Activated effector memory CD4-positive, alpha-beta T cell treated with Interleukin-2 at 50 U/mL for 16 hours (primary cell): ENCODE data around the gene C10orf90.

ENCODE experiments used
- DNase-seq: peaks from one replicate; pipeline ENCODE4 v3.0.0-alpha.2; 2020

Gene C10orf90

GRCh38 chr10:126632705-126633104 is 37.8 kb downstream of the C10orf90 start:
- no peak for DNase-seq

DNA sequence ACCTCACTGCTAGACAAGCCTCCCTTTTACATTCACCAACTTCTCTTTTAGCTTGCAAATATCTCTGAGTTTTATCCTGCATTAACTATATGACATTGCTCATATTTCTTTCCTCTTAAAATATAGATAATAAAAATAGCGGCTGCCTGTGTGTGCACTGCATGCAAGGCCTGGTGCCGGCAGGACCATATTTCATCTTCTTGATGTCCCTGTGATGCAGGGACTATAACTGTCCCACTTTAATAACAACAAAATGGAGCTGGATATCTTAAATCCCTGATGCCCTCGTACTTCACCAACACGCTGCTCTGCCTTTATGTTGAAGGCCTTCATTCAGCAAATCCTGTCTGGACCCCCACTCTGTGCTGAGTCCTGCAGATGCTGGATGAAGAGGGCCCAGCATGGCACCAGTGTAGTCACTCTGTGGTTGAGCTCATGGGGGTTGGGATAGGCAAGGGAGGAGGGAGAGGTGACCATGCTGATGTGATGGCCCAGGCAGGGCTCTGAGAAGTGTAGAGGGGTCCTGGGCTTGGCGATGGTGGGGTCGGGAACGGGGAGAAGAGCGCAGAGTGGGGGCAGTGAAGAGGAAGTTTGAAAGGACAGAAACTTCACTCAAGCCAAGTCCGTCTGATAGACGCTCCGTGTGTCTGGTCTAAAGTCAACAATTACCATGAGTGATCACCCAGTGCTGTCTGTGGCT is 40.4 kb downstream of the C10orf90 start:
- no peak for DNase-seq

DNA sequence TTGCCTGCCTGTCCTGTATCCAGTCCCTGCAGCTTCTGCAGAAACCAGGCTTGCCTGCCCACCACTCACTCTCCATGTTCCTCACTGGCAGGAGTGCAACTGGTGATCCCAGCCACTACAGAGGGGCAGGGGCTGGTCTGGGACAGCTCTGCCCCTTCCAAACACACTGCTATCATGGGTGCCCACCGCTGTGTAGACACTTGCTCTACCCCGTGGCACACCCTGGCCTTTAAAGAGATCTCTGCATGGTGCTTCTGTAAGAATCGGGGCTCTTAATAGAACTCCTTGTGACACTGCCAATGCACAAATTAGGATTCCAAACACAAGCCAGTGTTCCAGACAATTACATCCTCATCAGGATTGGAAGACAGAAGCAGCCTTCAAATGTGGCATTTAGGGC is 41.7 kb downstream of the C10orf90 start:
- no peak for DNase-seq

DNA sequence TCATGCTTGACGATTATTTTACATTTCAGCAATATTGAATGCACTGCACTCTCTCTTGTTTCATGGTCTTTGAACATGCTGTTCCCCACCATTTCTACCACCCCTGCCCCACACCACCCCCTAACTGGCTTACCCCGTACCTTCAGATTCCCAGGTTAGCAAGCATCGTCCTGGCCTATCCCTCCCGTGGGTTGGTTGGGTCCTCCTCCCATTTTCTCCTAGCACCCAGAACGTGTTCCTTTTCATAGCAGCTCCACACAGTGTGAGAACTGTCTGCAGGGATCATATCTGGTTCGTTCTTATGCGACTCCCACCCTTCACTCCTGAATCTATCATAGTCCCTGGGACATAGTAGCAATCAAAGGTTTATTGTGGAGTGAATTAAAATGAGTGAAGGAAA is 48.6 kb downstream of the C10orf90 start:
- no peak for DNase-seq

- no peak for DNase-seq
Measured at GRCh38 chr10:126618466-126618865, 52.0 kb downstream of the C10orf90 start.

- DNase-seq = no peak
Measured at GRCh38 chr10:126617733-126618132, 52.8 kb downstream of the C10orf90 start.

DNA sequence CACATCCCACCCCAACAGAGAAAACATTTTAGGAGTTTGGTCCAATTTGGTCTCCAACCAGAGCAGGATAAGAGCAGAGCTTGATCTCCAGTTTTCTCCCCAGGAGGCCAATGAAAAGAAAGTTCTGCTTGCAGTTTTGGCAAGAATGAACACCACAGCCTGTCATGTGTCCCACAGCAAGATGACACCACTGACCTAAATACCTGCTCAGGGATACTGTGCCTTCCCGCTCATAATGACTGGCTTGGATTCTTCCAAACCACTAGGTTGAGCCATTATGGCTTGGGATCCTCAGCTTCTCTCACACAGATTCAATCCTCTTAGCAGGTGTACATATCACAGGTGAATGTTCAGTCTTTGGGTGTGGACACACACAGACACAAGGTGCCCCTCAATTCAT is 53.3 kb downstream of the C10orf90 start:
- DNase-seq = no peak

DNA sequence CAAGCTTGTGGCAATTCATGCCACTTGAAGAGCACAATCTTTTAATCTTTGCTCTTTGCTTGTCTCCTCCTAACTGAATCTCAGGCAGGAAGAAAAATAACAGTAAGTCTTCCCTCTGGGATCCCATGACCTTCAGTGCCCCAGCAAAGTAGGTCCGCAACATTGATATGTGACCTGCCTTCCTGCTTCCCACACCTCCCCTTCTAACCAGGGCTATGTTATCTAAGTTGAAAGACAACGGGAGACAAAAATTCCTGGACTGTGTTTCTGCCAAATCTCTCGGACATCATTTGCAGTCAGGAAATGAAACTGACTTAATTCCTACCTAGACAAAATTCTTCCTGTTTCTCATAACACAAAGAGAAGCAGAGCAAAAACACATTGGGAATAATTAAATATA is 53.8 kb downstream of the C10orf90 start:
- no peak for DNase-seq

GRCh38 chr10:126611303-126611702 is 59.2 kb downstream of the C10orf90 start:
- no peak for DNase-seq

GRCh38 chr10:126609566-126609965 is 60.9 kb downstream of the C10orf90 start:
- DNase-seq = no peak

DNA sequence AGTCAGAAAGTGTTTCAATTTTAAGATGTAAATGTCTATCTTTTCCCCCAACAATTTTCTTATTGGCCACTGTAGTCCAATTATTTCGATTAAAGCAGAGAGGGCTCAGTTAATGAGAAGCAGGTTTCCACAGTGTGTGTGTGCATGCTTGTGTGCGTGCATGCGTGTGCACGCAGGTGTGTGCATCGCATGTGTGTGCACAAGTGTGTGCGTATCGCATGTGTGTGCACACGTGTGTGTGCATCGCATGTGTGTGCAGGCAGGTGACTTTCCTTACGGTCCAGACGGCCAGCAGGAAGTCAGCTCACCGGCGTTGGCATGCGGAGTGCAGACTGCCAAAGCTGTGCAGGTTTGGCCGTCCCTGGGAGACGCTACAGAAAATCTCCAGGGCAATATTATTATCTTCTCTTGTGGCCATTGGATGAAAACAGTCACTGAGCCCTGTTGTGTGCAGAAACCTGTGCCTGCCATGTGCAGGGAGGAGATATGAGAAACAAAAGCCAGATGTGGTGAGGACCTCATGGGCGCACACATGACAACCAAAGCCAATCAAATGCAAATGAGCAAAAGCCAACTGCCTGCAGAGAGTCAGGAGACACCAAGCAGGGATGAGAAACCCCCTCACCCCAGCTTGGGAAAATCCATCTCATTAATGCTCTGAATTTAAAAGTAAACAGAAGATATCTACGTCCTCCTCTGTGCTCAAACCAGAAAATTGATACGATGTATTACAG is 70.4 kb downstream of the C10orf90 start:
- no peak for DNase-seq

GRCh38 chr10:126598009-126598408 is 72.5 kb downstream of the C10orf90 start:
- DNase-seq = no peak

DNA sequence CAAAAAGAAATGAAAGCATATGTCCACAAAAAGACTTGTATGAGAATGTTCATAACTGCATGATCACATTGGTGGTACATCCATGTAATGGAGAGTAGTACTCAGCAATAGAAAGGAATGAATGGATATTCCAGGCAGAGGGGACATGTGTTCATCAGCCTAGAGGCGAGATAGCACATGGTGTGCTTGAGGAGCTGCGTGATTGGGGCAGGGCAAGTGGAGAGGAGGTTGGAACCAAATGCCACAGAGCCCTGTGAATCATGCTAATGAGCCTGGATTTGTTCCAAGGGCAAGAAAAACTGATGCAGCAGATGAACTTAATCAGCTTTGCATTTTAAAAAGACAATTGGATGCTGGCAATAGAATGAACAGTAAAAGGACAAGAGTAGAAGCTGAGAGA is 73.3 kb downstream of the C10orf90 start:
- DNase-seq = no peak

DNA sequence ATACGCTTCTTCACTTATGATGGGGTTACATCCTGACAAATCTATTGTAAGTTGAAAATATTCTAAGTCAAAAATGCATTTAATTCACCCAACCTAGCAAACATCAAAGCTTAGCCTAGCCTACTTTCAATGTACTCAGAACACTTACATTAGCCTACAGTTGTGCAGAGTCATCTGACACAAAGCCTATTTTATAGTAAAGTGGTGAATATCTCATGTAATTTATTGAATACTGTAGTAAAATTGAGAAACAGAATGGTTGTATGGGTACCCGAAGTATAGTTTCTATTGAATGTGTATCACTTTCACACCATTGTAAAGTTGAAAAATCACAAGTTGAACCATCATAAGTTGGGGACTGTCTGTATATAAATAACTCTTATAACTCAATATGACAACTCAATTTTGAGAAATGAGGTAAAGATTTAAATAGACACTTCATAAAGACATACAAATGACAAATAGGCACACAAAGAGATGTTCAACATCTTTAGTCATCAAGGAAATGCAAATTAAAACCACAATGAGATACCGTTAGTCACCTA is 73.9 kb downstream of the C10orf90 start:
- DNase-seq = no peak

GRCh38 chr10:126595160-126595559 is 75.3 kb downstream of the C10orf90 start:
- DNase-seq = no peak

DNA sequence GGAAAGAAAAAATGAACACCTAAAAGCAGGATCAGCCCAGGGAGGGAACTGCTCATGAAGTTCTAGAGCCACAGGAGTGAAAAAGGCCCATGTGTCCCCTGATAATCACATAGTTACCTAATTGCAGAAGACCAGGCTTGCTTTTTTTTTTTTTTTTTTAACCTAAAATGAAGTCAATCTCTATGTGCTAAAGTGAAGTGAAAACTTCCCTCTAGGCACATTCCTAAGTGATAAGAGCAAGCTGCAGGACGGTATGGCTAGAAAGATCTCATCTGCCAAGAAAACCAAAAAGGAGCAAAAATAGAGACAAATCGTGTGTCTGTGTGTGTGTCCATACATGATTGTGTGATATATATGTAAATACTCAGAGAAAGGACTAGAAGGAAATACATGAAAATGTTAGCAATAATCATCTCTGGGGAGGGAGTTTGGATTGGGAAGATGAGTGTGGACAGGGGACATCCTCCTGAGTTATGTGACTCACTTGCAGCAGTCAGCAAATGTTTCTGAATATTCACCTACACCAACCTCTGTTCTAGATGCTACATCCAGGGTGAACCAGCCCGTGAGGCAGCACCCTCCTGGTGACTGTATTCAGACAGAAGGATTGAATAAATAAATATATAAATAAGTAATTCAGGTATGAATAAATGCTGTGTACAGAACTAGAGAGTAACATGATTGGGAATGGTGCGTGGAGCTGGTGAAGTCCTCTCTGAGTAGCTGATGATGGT is 76.4 kb downstream of the C10orf90 start:
- no peak for DNase-seq

- no peak for DNase-seq
Measured at GRCh38 chr10:126592901-126593300, 77.6 kb downstream of the C10orf90 start.

DNA sequence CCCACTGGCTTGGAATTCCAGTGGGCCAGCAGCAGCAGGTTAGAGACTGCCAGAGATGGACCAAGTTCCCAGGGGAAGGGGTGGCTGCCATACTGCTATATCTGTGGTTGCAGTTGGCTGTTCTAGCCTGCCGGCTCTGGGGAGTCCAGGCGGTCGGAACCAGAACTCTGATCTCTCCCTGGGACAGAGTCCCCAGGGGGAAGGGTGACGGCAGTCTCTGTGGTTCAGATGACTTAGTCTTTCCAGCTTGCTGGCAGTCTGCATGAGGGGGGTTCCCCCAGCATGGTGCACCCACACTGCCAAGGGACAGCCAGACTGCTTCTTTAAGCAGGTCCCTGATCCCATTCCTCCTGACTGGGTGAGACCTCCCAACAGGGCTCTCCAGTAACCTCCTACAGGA is 82.5 kb downstream of the C10orf90 start:
- no peak for DNase-seq

DNA sequence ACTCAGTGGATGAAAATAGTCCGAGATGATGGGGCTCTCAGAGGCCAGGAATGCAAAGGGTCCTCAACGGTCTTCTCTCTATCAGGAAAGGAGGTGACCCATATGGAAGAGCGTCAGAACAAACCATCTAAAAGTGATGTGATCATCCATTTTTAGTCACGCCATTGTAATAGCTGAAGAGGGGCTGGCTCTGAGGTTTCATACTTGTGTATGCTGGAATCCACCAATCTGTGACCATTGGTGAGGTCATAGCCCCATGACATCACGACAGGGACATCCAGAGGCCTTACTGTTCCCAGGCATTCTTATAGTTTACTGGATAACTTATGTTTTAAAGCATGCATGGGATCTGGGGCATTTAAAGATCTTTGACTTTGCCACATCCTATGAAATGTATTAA is 83.6 kb downstream of the C10orf90 start:
- DNase-seq = no peak

GRCh38 chr10:126586128-126586527 is 84.4 kb downstream of the C10orf90 start:
- DNase-seq = no peak

GRCh38 chr10:126585249-126586017 is 85.1 kb downstream of the C10orf90 start:
- no peak for DNase-seq

DNA sequence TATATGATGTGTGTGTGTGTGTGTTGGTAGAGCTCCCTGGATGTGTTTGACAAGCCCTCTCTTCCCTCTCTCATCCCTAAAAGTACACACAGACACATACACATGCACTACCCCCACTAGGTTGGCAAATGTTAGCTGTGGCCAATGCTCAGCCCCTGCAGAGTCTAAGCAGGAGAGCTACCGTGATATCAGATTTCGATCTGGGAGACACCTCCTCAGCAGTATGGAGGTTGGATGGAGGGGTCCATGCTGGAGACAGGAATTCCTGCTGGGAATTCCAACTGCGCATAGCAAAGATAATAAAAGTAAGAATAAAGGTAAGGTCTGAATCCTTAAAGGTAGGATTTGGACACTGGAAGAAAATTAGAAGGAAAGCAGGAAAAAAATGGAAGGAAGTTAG is 85.7 kb downstream of the C10orf90 start:
- no peak for DNase-seq
